Gastroesophageal sphincter (tissue), 4 donors: Measurements from ENCODE around the gene NR3C2. TPM values are rescaled to one million over a fixed set of nuclear protein-coding genes. Genes with fewer than 3 reads are reported as not detected.
A peak's percentile ranks its signal among the peaks of the same experiment; 100 is the strongest.

Experiments used
- ATAC-seq: fragments of 150-250 bp; one replicate; pipeline ENCODE4 v1.9.1; 2016; ENCODE audit warnings: mild to moderate bottlenecking, moderate library complexity
- H3K27ac ChIP-seq, 4 donors: fragments of 200-600 bp; sonication (generic) in 3 of 4; 1 replicate in 3 of 4; 2 replicates in 1 of 4; pipeline ENCODE4 v1.5.1; 2016 to 2019
- H3K27me3 ChIP-seq: fragments of 200-600 bp; sonication (generic); one replicate; pipeline ENCODE4 v1.5.1; 2019
- H3K36me3 ChIP-seq, 2 donors: fragments of 200-600 bp; sonication (generic); one replicate each; pipeline ENCODE4 v1.5.1; 2019; ENCODE audit warnings: control low read depth in 1 of 2
- H3K4me1 ChIP-seq, 3 donors: fragments of 200-600 bp; sonication (generic); 1 replicate in 2 of 3; 2 replicates in 1 of 3; pipeline ENCODE4 v1.5.1; 2016 to 2019; ENCODE audit warnings: control low read depth in 2 of 3
- H3K4me3 ChIP-seq, 2 donors: fragments of 200-600 bp; sonication (generic); one replicate each; pipeline ENCODE4 v1.5.1; 2019; ENCODE audit warnings: mild to moderate bottlenecking in 1 of 2, moderate library complexity in 1 of 2
- H3K9me3 ChIP-seq, 3 donors: fragments of 200-600 bp; sonication (generic); one replicate each; pipeline ENCODE4 v1.5.1; 2017 to 2019; ENCODE audit warnings: control low read depth in 2 of 3
- CTCF ChIP-seq, 4 experiments: fragments of 200-600 bp in 2 of 4; fragments of 450-650 bp in 2 of 4; sonication (generic) in 1 of 4; IDR thresholded peaks; one replicate each; pipeline ENCODE4 v1.5.1; 2017 to 2019; ENCODE audit warnings: antibody characterized with exemption in 4 of 4, mild to moderate bottlenecking in 2 of 4, moderate library complexity in 2 of 4
- EP300 ChIP-seq: sonication (generic); formaldehyde crosslinking; IDR thresholded peaks from one replicate; pipeline ENCODE4 v1.6.1; 2017; ENCODE audit warnings: antibody characterized with exemption, mild to moderate bottlenecking
- POLR2A ChIP-seq, 2 donors: fragments of 450-650 bp; IDR thresholded peaks; one replicate each; pipeline ENCODE4 v1.6.1; 2017; ENCODE audit warnings: antibody characterized with exemption in 2 of 2, mild to moderate bottlenecking in 2 of 2, moderate library complexity in 1 of 2
- POLR2AphosphoS5 ChIP-seq: sonication (generic); formaldehyde crosslinking; IDR thresholded peaks from one replicate; pipeline ENCODE4 v1.6.1; 2017; ENCODE audit warnings: antibody characterized with exemption
- WGBS, 2 donors: methylation state at CpG; one replicate each; pipeline ENCODE4 v1.1.5; 2018; ENCODE audit warnings: low coverage in 1 of 2; 5-methylcytosine and 5-hydroxymethylcytosine counted together
- total RNA-seq, 4 donors: library from RNA; depleted of rRNA; stranded (reverse); fragments of >200 nt; gene quantifications; one replicate each; pipeline ENCODE4 v1.1.0, GENCODE V29; 2016

NR3C2 gene
- total RNA-seq, 4 donors from 2014 or later = 11.6 to 15.9 (median 13.9) TPM

- Histone ChIP-seq H3K4me3 (no peak overlapping the region), H3K36me3 (no peaks in the 10 kb centered on the region), H3K27me3 (no peaks in the 10 kb centered on the region), H3K27ac (no peak overlapping the region), H3K9me3 (no peaks in the 10 kb centered on the region), H3K4me1 (peaks cover 0 to 17% (median 0%) of the 10 kb centered on the region in 3 donors)
- TF ChIP-seq POLR2AphosphoS5 = no peak
- no peak for TF ChIP-seq EP300
- TF ChIP-seq POLR2A (IDR thresholded peaks at IDR 0.05) = no peak
- TF ChIP-seq CTCF (IDR thresholded peaks at IDR 0.05) = no peak
- ATAC-seq = no peak
- WGBS, 2 donors = 47 to 92% methylated on average over 2 of the region's 2 CpGs
These were observed 21.8 kb downstream of the NR3C2 start for GRCh38 chr4:148420397-148420796.

DNA sequence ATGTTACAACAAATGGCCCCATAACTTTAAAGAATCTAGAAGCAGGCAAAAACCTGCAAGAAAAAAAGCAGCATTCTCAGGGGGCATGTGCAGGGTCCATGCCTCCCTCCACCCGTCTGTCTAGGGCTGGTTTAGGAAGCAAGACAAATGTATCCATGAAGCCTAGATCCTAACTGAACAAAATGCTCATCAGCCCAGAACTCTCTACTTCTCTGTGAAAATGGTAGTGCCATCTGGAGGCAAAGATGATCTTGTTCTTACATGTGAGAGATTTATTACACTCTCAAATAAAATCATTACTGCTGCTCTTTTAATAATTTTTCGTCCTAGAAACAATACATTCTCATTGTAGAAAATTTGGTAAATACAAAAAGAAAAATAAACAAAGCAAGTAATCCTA lies 26.7 kb downstream of the NR3C2 start:
- ATAC-seq = no peak
- no peaks in the 10 kb centered on the region for H3K9me3 ChIP-seq
- WGBS, 2 donors = 66 to 75% methylated on average over 2 of the region's 2 CpGs
- TF ChIP-seq CTCF (IDR thresholded peaks at IDR 0.05) (peak in 1 of 4 experiments; percentile 10), POLR2A (IDR thresholded peaks at IDR 0.05) (no peak)
- no peaks in the 10 kb centered on the region for H3K27me3 ChIP-seq
- no peak overlapping the region for H3K27ac ChIP-seq
- no peaks in the 10 kb centered on the region for H3K36me3 ChIP-seq
- H3K4me3 ChIP-seq = no peak overlapping the region
- H3K4me1 ChIP-seq = peaks cover 0 to 12% (median 0%) of the 10 kb centered on the region in 3 donors

- H3K27ac ChIP-seq = no peak overlapping the region
- no peak overlapping the region for H3K4me3 ChIP-seq
- peaks cover 0 to 14% (median 0%) of the 10 kb centered on the region in 3 donors for H3K4me1 ChIP-seq
- WGBS, 2 donors = 73 to 75% methylated on average over 2 of the region's 2 CpGs
- H3K27me3 ChIP-seq = no peaks in the 10 kb centered on the region
- TF ChIP-seq POLR2A (IDR thresholded peaks at IDR 0.05) (no peak), CTCF (IDR thresholded peaks at IDR 0.05) (no peak), POLR2AphosphoS5 (no peak), EP300 (no peak)
- no peaks in the 10 kb centered on the region for H3K9me3 ChIP-seq
- no peak for ATAC-seq
- H3K36me3 ChIP-seq = no peaks in the 10 kb centered on the region
These were observed 29.7 kb downstream of the NR3C2 start for GRCh38 chr4:148412460-148412994.

DNA sequence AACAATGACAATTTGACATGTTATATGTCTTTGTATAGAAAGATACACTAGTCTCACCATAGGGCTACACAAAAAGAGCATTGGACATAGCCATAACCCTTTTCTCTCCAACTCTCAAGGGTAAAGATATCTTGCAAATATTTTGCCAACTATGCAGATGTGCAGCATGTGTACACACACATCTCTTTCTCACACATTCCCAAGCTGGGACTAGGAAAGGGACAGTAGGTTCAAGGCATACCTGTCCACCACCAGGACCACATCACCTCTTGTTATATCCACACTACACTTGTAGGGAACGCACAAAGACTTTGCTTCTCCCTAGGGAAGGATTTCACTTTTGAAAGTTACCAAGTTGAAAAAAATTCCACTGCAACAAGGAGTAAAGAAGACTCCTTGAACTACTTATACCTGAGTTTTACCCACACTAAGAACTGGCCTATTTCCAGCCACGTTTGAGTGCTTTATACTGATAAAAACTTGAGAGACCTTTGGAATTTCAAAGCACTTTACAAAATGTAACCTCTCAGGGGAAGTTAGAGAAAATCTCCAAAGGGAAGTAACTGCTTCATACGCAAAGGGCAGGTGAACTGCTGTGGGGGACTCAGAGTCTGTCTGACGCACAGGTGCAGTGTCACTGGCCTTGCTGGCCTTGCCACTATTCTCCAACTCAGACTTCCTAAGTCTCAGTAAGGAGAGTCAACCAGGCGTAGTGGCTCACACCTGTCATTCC lies 36.9 kb downstream of the NR3C2 start:
- no peaks in the 10 kb centered on the region for H3K27me3 ChIP-seq
- no peak for TF ChIP-seq POLR2A (IDR thresholded peaks at IDR 0.05)
- TF ChIP-seq CTCF (IDR thresholded peaks at IDR 0.05) = no peak
- no peak for TF ChIP-seq POLR2AphosphoS5
- no peak overlapping the region for H3K4me3 ChIP-seq
- H3K27ac ChIP-seq = no peak overlapping the region
- no peak for ATAC-seq
- no peaks in the 10 kb centered on the region for H3K36me3 ChIP-seq
- H3K9me3 ChIP-seq = no peaks in the 10 kb centered on the region
- H3K4me1 ChIP-seq = peaks cover 0 to 16% (median 2%) of the 10 kb centered on the region in 3 donors
- WGBS, 2 donors = 84 to 95% methylated on average over 3 to 5 of the region's 5 CpGs

DNA sequence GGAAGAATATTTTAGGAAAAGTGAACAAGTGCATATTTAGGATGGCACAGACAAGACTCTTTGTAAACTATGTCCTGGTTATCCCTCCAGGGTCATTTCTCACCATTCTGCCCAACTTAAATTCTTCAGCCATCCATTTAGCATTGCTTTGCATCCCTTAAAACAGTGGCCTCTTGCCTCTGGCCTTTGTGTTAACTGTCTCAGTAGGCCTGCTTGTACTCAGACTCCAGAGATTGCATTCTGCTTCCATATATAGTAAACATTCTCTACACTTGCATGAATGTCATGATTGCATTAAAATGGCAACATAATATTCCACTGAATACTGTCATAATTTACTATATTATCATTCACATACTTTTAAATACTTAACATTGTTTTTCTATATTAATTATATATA lies 43.2 kb downstream of the NR3C2 start:
- Histone ChIP-seq H3K27me3 (no peaks in the 10 kb centered on the region), H3K9me3 (no peaks in the 10 kb centered on the region), H3K4me3 (no peak overlapping the region), H3K27ac (peak overlapping the region in 1 of 4 donors; percentile 28), H3K4me1 (peaks cover 0 to 9% (median 2%) of the 10 kb centered on the region in 3 donors), H3K36me3 (no peaks in the 10 kb centered on the region)
- TF ChIP-seq POLR2A (IDR thresholded peaks at IDR 0.05) = no peak
- no peak for ATAC-seq
